GM12878 (cell line): ENCODE results near the gene ZSCAN22. TPM values are rescaled to one million over a fixed set of nuclear protein-coding genes. Genes with fewer than 3 reads are reported as not detected.

Source experiments
- BACH1 ChIP-seq: fragments of 450-650 bp; IDR thresholded peaks from 2 replicates; pipeline ENCODE4 v1.6.1; 2017; ENCODE audit warnings: mild to moderate bottlenecking, borderline replicate concordance
- CBX5 ChIP-seq: sonication (generic); IDR thresholded peaks from 2 replicates; pipeline ENCODE4 v1.6.1; 2016; ENCODE audit warnings: low read depth, moderate library complexity, mild to moderate bottlenecking, inconsistent platforms
- CHD4 ChIP-seq: fragments of 200-600 bp; sonication (generic); IDR thresholded peaks from 2 replicates; pipeline ENCODE4 v1.6.1; 2016; ENCODE audit warnings: mild to moderate bottlenecking
- CREM ChIP-seq: IDR thresholded peaks from 2 replicates; pipeline ENCODE4 v1.6.1; 2014; ENCODE audit warnings: antibody characterized with exemption, low read depth
- DPF2 ChIP-seq: fragments of 450-650 bp; IDR thresholded peaks from 2 replicates; pipeline ENCODE4 v1.6.1; 2017; ENCODE audit warnings: mild to moderate bottlenecking
- EP300 ChIP-seq, 2 experiments: fragments of 150-350 bp in 1 of 2; IDR thresholded peaks; 2 replicates each; pipeline ENCODE4 v1.6.1; 2011 to 2012; ENCODE audit warnings: low read depth in 2 of 2, low read length in 2 of 2, borderline replicate concordance in 1 of 2, improper control_type of control experiment in 1 of 2, inconsistent platforms in 1 of 2; ENCODE audit not compliant: control insufficient read depth in 1 of 2
- ETV6 ChIP-seq, 2 experiments: fragments of 450-650 bp in 1 of 2; IDR thresholded peaks in 1 of 2; conservative IDR thresholded peaks in 1 of 2; 2 replicates each; pipeline ENCODE4 v1.6.1; 2014; ENCODE audit warnings: antibody characterized with exemption in 1 of 2, borderline replicate concordance in 1 of 2, low read depth in 1 of 2, mild to moderate bottlenecking in 1 of 2, moderate library complexity in 1 of 2
- FOXM1 ChIP-seq: IDR thresholded peaks from 2 replicates; pipeline ENCODE4 v1.6.1; 2012; ENCODE audit warnings: low read depth, mild to moderate bottlenecking, inconsistent platforms, low read length, moderate library complexity
- KDM1A ChIP-seq: fragments of 200-600 bp; sonication (generic); IDR thresholded peaks from 2 replicates; pipeline ENCODE4 v1.6.1; 2016; ENCODE audit warnings: borderline replicate concordance
- MLLT1 ChIP-seq: fragments of 450-650 bp; IDR thresholded peaks from 2 replicates; pipeline ENCODE4 v1.6.1; 2016; ENCODE audit warnings: mild to moderate bottlenecking
- MTA3 ChIP-seq: IDR thresholded peaks from 2 replicates; pipeline ENCODE4 v1.6.1; 2012; ENCODE audit warnings: low read length, inconsistent platforms, borderline replicate concordance
- NFYB ChIP-seq: IDR thresholded peaks from 2 replicates; pipeline ENCODE4 v1.6.1; 2011; ENCODE audit warnings: low read depth, mild to moderate bottlenecking, low read length, improper control_type of control experiment, moderate library complexity; ENCODE audit not compliant: insufficient read depth
- NRF1 ChIP-seq: conservative IDR thresholded peaks from 2 replicates; pipeline ENCODE4 v1.6.1; 2011; ENCODE audit warnings: mild to moderate bottlenecking, low read depth, low read length, improper control_type of control experiment
- SIN3A ChIP-seq: IDR thresholded peaks from 2 replicates; pipeline ENCODE4 v1.6.1; 2012; ENCODE audit warnings: low read depth, low read length, improper control_type of control experiment
- YY1 ChIP-seq: IDR thresholded peaks from 2 replicates; pipeline ENCODE4 v1.6.1; 2011; ENCODE audit warnings: low read depth, mild to moderate bottlenecking, low read length
- ZBED1 ChIP-seq: IDR thresholded peaks from 2 replicates; pipeline ENCODE4 v1.6.1; 2016; ENCODE audit warnings: borderline replicate concordance
- ZNF207 ChIP-seq: fragments of 450-650 bp; IDR thresholded peaks from 2 replicates; pipeline ENCODE4 v1.6.1; 2014; ENCODE audit warnings: antibody characterized with exemption, mild to moderate bottlenecking, borderline replicate concordance
- ZNF384 ChIP-seq: IDR thresholded peaks from 2 replicates; pipeline ENCODE4 v1.6.1; 2012; ENCODE audit warnings: low read depth, mild to moderate bottlenecking, low read length, improper control_type of control experiment, borderline replicate concordance
- ZNF687 ChIP-seq: fragments of 450-650 bp; IDR thresholded peaks from 2 replicates; pipeline ENCODE4 v1.6.1; 2017; ENCODE audit warnings: mild to moderate bottlenecking, moderate library complexity
- polyA plus RNA-seq, 11 experiments: library from polyadenylated mRNA; depleted of rRNA in 4 of 11; unstranded in 6 of 11; stranded (reverse) in 5 of 11; fragments of >200 nt; fragmentation: Nextera tagmentation in 4 of 11; fragmentation: Illumina TruSeq in 1 of 11; extraction: Ambion mirVana in 4 of 11; extraction: Trizol in 1 of 11; gene quantifications; 1 replicate in 1 of 11; 2 replicates in 10 of 11; pipeline versions ENCODE4 v1.2.1 to v1.2.3, GENCODE V29; 2011 to 2016; ENCODE audit warnings: inconsistent platforms in 2 of 11, missing spikeins in 2 of 11, low read depth in 1 of 11
- total RNA-seq, 4 experiments: library from RNA; depleted of rRNA in 3 of 4; stranded (reverse); fragments of >200 nt in 3 of 4; fragmentation: Illumina TruSeq in 1 of 4; extraction: Trizol in 1 of 4; gene quantifications; 2 replicates each; pipeline versions ENCODE4 v1.2.1 to v1.2.3, GENCODE V29; 2013 to 2021
- TF ChIP-seq, protein P1 (sequence below): fragments of 450-650 bp; formaldehyde crosslinking; IDR thresholded peaks from 2 replicates; pipeline ENCODE4 v1.4.0; 2020; ENCODE audit warnings: mild to moderate bottlenecking, moderate library complexity

Gene ZSCAN22
- total and polyA plus RNA-seq, 10 of the 15 experiments (the other 5 are each of a cell fraction or from before 2014, with no cell fraction given): 0.49 to 3.9 (median 2.6) TPM

DNA sequence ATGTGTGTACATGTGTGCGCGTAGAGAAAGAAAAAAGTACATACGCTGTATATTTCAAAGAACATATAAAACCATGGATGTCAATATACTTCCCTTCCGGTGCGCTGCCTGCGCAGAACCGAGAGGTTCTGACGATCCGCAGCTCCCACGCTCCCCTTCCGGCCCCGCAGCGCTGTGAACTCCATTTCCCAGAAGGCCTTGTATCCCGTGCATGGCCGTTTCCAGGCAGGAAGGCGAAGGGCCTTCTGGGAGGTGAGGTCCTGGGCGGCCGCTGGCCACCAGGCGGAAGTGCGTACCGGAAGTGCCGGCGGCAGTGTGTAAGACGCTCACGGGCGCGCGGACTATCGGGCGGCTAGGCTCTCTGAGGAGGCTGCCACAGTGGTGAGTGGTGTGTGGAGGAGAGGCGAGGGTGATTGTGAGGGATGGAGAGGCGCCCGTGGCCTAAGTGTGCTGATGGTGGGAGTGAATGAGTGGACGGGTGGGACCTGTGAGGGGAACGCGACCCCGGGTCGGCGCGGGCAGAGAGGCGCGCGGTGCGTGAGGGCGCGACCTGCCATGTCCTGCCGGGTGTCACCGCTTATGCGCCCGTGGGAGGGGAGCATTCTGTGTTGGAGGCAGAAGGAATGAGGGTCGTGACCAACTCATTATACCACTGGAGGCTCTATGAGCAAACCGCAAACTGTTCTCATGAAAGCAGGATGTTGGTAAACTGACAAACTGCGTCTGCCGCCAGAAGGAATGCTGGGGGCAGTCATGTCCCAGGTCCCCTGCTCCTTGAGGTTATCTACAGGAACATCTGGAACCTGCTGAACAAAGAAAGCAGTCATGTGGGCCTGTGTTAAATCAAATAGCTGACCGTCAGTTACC lies 21.5 kb upstream of the ZSCAN22 start, which contains the start of gene ERVK3-1 (continued):
- peak in 1 of 2 experiments; percentile 88; a peak in 3 of 4 replicates for TF ChIP-seq ETV6 (conservative IDR thresholded peaks at IDR 0.05 in 1 of 2, IDR thresholded peaks at IDR 0.05 in 1 of 2; ENCODE audit: borderline replicate concordance in 1 of 2, low read depth in 1 of 2)
- peak; percentile 94 for TF ChIP-seq YY1
- TF ChIP-seq, protein P1, sequence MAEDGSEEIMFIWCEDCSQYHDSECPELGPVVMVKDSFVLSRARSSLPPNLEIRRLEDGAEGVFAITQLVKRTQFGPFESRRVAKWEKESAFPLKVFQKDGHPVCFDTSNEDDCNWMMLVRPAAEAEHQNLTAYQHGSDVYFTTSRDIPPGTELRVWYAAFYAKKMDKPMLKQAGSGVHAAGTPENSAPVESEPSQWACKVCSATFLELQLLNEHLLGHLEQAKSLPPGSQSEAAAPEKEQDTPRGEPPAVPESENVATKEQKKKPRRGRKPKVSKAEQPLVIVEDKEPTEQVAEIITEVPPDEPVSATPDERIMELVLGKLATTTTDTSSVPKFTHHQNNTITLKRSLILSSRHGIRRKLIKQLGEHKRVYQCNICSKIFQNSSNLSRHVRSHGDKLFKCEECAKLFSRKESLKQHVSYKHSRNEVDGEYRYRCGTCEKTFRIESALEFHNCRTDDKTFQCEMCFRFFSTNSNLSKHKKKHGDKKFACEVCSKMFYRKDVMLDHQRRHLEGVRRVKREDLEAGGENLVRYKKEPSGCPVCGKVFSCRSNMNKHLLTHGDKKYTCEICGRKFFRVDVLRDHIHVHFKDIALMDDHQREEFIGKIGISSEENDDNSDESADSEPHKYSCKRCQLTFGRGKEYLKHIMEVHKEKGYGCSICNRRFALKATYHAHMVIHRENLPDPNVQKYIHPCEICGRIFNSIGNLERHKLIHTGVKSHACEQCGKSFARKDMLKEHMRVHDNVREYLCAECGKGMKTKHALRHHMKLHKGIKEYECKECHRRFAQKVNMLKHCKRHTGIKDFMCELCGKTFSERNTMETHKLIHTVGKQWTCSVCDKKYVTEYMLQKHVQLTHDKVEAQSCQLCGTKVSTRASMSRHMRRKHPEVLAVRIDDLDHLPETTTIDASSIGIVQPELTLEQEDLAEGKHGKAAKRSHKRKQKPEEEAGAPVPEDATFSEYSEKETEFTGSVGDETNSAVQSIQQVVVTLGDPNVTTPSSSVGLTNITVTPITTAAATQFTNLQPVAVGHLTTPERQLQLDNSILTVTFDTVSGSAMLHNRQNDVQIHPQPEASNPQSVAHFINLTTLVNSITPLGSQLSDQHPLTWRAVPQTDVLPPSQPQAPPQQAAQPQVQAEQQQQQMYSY (CRISPR knock-in tag): no peak
- TF ChIP-seq EP300 (IDR thresholded peaks at IDR 0.05; ENCODE audit: borderline replicate concordance in 1 of 2, control insufficient read depth in 1 of 2, low read depth in 2 of 2, low read length in 2 of 2): no peak
- no peak for TF ChIP-seq NFYB
- TF ChIP-seq KDM1A: no peak
- TF ChIP-seq SIN3A: peak; percentile 88
- peak; percentile 42 for TF ChIP-seq NRF1
- no peak for TF ChIP-seq FOXM1
- TF ChIP-seq DPF2: 0 out of 2 replicates have a peak, but pooled peaks have one; percentile 39
- peak; percentile 17; the same call in 1 of the 2 replicates for TF ChIP-seq ZNF687
- no peak; the same call in 1 of the 2 replicates for TF ChIP-seq BACH1
- no peak for TF ChIP-seq ZNF384
- no peak for TF ChIP-seq CHD4
- TF ChIP-seq ZNF207: peak; percentile 65
- TF ChIP-seq MLLT1: peak; percentile 61
- no peak for TF ChIP-seq MTA3
- no peak for TF ChIP-seq ZBED1
- TF ChIP-seq CBX5: 0 out of 2 replicates have a peak, but pooled peaks have one; percentile 12
- peak; percentile 95 for TF ChIP-seq CREM
